ENCODE measurements around the gene SLC35F1. TPM values are rescaled to one million over a fixed set of nuclear protein-coding genes. Genes with fewer than 3 reads are reported as not detected.

Gene SLC35F1
- polyA plus RNA-seq, 1 donor, result 1.3 TPM

GRCh38 chr6:118318648-118319047 lies 411.6 kb downstream of the SLC35F1 start:
- no peak for DNase-seq

- no peak for DNase-seq
These were observed 412.4 kb downstream of the SLC35F1 start for GRCh38 chr6:118319416-118319815.

- DNase-seq, result no peak
These were observed 413.0 kb downstream of the SLC35F1 start for GRCh38 chr6:118319894-118320649.

GRCh38 chr6:118320652-118321051 lies 413.6 kb downstream of the SLC35F1 start:
- no peak for DNase-seq

GRCh38 chr6:118324116-118324515 lies 417.1 kb downstream of the SLC35F1 start:
- DNase-seq, result no peak

- no peak for DNase-seq
These were observed 418.3 kb downstream of the SLC35F1 start for GRCh38 chr6:118325220-118325860.

- no peak for DNase-seq
These were observed 419.6 kb downstream of the SLC35F1 start for GRCh38 chr6:118326712-118327111.

- DNase-seq, result no peak
These were observed 420.2 kb downstream of the SLC35F1 start for GRCh38 chr6:118327237-118327636.

GRCh38 chr6:118333772-118334171 lies 426.7 kb downstream of the SLC35F1 start:
- no peak for DNase-seq

GRCh38 chr6:118334634-118335033 lies 427.6 kb downstream of the SLC35F1 start:
- no peak for DNase-seq

- DNase-seq, result no peak
These were observed 428.3 kb downstream of the SLC35F1 start for GRCh38 chr6:118335325-118335816.

GRCh38 chr6:118344014-118344670 lies 437.1 kb downstream of the SLC35F1 start:
- no peak for DNase-seq

GRCh38 chr6:118350881-118351430 lies 443.9 kb downstream of the SLC35F1 start:
- no peak for DNase-seq

- DNase-seq, result no peak
These were observed 446.5 kb downstream of the SLC35F1 start for GRCh38 chr6:118353564-118353963.

GRCh38 chr6:118354641-118355040 lies 447.6 kb downstream of the SLC35F1 start:
- DNase-seq, result no peak

GRCh38 chr6:118356054-118356453 lies 449.0 kb downstream of the SLC35F1 start:
- no peak for DNase-seq

GRCh38 chr6:118356686-118357085 lies 449.6 kb downstream of the SLC35F1 start:
- DNase-seq, result no peak

Other genes with a start within 250 kb of the SLC35F1 start
- gene NUS1, start 231.8 kb upstream of the SLC35F1 start, polyA plus RNA-seq (ENCODE audit: insufficient read length), result 16.2 TPM